Activated naive CD4-positive, alpha-beta T cell treated with anti-CD3 and anti-CD28 coated beads, Interleukin-2, amount 10 ng/mL, durations not matched to agents 7 days and 5 days (primary cell): ENCODE data around the gene TSPEAR.
A peak's percentile ranks its signal among the peaks of the same experiment; 100 is the strongest.

Experiments
- CTCF ChIA-PET: fragments of 350-600 bp; sonication (Branson Sonifier 250); formaldehyde crosslinking; loops from one replicate; lab custom pipeline; 2021; ENCODE audit warnings: antibody characterized with exemption; lab: Charles Lee
- DNase-seq: peaks from one replicate; pipeline ENCODE4 v3.0.0-alpha.2; 2020
- H3K27ac Mint-ChIP-seq: one replicate; pipeline ENCODE4 v1.8.0; 2021; ENCODE audit warnings: mild to moderate bottlenecking, moderate library complexity, mixed read lengths
- H3K27me3 Mint-ChIP-seq: one replicate; pipeline ENCODE4 v1.8.0; 2021; ENCODE audit warnings: mild to moderate bottlenecking, mixed read lengths
- H3K36me3 Mint-ChIP-seq: one replicate; pipeline ENCODE4 v1.8.0; 2021; ENCODE audit warnings: mixed read lengths
- H3K4me1 Mint-ChIP-seq: one replicate; pipeline ENCODE4 v1.8.0; 2021; ENCODE audit warnings: mixed read lengths
- H3K4me3 Mint-ChIP-seq: one replicate; pipeline ENCODE4 v1.8.0; 2021; ENCODE audit warnings: mild to moderate bottlenecking, moderate library complexity, mixed read lengths
- H3K9me3 Mint-ChIP-seq: one replicate; pipeline ENCODE4 v1.8.0; 2021; ENCODE audit warnings: mixed read lengths

The TSPEAR gene

DNA sequence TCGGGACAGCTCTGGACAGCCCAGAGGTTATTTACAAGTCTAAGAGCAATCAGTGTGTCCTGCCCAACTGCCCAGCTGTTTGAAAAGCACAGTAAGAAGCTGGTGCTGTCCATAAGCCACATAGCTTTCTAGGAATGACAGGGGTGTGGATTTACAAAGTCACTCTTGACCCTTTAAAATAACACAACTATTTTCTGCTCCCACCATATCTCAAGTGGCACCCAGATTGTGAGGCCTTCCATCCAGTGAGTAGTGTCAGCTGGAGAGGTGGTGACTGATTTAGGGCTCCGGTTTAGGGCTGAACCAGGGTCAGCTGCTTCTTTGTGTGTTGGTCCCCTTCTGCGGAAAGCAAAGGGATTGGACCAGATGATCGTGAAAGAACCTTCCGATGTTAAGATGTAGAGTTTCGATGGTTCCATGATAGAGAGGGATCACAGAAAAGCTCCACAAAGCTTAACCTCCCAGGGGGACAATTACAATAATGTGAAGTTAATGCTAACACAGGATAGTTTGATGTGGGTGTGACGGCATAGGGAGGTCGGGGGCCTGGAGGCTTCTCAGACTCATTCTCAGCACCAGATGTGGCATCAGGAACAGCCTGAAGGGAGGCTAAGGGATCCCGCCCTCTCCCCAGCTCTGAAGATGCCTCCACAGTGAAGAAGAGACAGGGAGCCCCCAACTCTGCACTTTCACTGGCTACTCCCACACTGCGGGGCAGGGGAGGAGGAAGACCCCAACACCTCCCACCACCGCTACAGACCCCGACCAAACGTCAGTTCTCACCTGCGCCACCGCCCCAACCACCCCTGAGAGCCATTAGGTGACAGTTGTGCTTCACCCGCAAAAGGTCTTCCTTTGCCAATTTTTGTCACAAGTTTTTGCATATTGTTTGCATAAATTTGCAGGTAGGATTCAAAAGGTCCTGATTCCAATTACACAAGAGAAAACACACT lies 215.5 kb downstream of the TSPEAR start:
- H3K27ac Mint-ChIP-seq, result no peak overlapping the region

DNA sequence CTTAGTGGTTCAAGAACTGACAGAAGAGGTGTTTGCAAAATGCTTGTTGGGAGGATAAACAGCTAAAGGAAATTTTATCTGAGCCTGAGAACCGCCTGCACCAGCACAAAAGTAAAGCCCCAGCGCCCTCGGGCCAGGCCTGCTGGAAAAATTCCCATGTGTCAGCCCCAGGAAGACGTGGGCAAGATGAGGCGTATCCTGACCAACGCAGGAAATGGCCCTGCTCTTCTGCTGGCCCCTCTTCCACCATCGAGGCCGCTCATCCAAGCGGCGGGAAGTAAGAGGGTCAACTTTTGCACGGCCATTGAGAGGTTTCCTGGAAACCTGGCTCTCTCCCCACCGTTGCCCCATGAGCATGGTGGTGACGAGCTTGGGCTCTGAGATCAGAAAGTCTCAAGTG lies 216.4 kb downstream of the TSPEAR start:
- Mint-ChIP-seq H3K9me3 (peaks cover 20% of the 10 kb centered on the region), H3K27ac (no peak overlapping the region), H3K36me3 (peaks cover 14% of the 10 kb centered on the region), H3K27me3 (peaks cover 61% of the 10 kb centered on the region), H3K4me3 (no peak overlapping the region), H3K4me1 (peaks cover 12% of the 10 kb centered on the region)
- CTCF ChIA-PET, result interaction anchor here (0.5 to 1.1 kb wide), 2 partner anchors 15 to 1931 kb away, joined by 3 to 4 read pairs; no protein-coding TSS in a partner anchor
- DNase-seq, result no peak

More for the DNA sequence above, 215.5 kb downstream of the TSPEAR start:
- Mint-ChIP-seq H3K36me3 (peaks cover 14% of the 10 kb centered on the region), H3K27me3 (peaks cover 56% of the 10 kb centered on the region), H3K4me1 (peaks cover 12% of the 10 kb centered on the region), H3K4me3 (no peak overlapping the region), H3K9me3 (peaks cover 20% of the 10 kb centered on the region)
- CTCF ChIA-PET, result interaction anchor here (1.1 to 1.3 kb wide), 3 partner anchors 14 to 298 kb away, joined by 4 read pairs; no protein-coding TSS in a partner anchor
- DNase-seq, result no peak

DNA sequence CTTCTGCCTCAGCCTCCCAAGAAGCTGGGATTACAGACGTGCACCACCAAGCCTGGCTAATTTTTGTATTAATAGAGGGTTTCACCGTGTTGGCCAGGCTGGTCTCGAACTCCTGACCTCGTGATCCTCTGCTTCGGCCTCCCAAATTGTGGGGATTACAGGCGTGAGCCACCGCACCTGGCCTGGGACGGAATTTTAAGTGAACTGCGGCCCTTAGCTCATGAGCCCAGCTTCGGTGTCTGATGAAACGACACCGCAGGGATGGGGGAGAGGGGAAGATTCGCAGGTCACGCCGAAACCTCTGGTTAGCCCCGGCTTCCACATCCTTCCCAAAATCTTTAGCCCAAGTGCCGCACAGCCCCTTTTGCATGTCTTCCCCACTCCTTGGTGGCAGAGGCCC lies 217.0 kb downstream of the TSPEAR start:
- no peak for DNase-seq

DNA sequence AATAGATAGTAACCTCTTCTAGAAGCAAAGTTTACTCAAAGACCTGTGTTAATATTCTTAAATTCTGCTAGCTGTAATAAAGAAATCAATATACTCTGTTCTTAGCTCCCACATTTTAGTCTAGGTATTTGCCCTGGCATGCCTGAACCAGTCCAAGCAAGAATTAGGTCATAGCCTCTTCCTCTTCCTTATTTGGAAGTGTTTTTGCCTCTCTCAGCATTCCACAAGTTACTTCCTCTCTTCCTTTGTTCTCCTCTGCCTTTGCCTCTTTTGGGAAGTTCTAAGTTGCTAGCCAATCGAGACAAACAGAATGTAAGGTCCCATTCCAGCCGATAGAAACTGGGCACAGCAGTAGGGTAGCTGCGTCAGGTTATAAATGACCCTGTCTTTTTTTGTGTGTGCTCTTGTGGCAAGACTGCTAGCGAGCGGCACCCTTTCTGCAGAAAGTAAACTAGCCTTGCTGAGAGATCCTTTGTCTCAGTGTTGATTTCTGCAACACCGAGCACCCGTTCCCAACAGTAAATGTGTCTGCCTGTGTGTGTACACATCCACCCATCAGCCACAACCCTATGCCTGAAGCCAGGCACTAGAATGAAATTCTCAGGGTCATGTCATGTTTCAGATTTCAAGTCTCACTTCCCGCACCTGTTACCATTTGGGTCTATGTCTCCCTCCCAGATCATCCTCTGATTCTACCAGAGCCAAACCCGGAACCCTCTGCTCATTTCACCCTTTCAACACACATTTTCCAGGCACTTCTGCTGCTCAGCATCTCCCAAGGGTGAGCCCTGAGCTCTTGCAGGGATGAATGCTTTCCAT lies 218.6 kb downstream of the TSPEAR start:
- CTCF ChIA-PET, result no interaction called here
- peaks cover 63% of the 10 kb centered on the region for H3K27me3 Mint-ChIP-seq
- peaks cover 21% of the 10 kb centered on the region for H3K9me3 Mint-ChIP-seq
- H3K27ac Mint-ChIP-seq, result no peak overlapping the region
- no peak overlapping the region for H3K4me3 Mint-ChIP-seq
- H3K4me1 Mint-ChIP-seq, result peaks cover 12% of the 10 kb centered on the region
- peaks cover 14% of the 10 kb centered on the region for H3K36me3 Mint-ChIP-seq
- no peak for DNase-seq

More for the DNA sequence above, 217.0 kb downstream of the TSPEAR start:
- H3K36me3 Mint-ChIP-seq, result peaks cover 14% of the 10 kb centered on the region
- H3K4me1 Mint-ChIP-seq, result peaks cover 12% of the 10 kb centered on the region
- CTCF ChIA-PET, result interaction anchor here (0.5 to 0.6 kb wide), 2 partner anchors 9 to 1931 kb away, joined by 3 read pairs; no protein-coding TSS in a partner anchor
- H3K4me3 Mint-ChIP-seq, result no peak overlapping the region
- H3K27ac Mint-ChIP-seq, result no peak overlapping the region
- H3K27me3 Mint-ChIP-seq, result peaks cover 61% of the 10 kb centered on the region
- H3K9me3 Mint-ChIP-seq, result peaks cover 20% of the 10 kb centered on the region

DNA sequence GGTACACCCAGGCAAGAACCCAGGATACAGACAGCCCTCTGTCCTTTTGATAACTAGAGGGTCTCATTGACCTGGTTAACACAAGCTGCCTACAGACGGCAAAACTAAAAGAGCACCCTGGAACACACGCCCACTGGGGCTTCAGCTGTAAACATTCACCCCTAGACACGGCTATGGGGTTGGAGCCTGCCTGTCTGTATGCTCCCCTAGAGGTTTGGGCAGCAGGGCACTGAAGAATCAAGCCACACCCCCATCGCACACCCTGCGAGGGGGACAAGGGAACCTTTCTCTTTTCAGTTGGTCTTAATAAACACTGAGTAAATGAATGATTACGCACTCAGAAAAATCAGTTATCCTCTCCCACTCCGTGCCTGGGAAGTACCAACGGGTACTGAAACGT lies 220.6 kb downstream of the TSPEAR start:
- peaks cover 49% of the 10 kb centered on the region for H3K27me3 Mint-ChIP-seq
- H3K4me3 Mint-ChIP-seq, result no peak overlapping the region
- CTCF ChIA-PET, result interaction anchor here (1.6 kb wide), 1 partner anchor 11 kb away, joined by 4 read pairs; no protein-coding TSS in a partner anchor
- no peak for DNase-seq
- H3K36me3 Mint-ChIP-seq, result peaks cover 14% of the 10 kb centered on the region
- peaks cover 23% of the 10 kb centered on the region for H3K9me3 Mint-ChIP-seq
- H3K27ac Mint-ChIP-seq, result no peak overlapping the region
- peaks cover 11% of the 10 kb centered on the region for H3K4me1 Mint-ChIP-seq

DNA sequence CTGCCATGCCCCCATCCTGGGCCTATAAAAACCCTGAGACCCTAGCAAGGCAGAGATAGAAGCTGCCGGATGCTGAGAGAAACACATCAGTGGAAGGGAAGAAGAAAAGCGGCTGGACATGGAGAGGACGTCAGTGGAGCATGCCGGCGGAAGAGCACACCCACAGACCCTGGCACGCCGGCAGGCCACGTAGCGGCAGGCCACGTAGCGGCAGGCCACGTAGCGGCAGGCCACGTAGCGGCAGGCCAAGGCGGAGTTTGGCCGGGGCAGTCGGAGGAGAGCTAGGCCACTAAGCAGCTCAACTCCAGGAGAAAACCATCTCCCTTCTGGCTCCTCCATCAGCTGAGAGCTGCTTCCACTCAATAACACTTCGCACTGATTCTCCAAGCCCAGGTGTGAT lies 221.0 kb downstream of the TSPEAR start:
- Mint-ChIP-seq H3K27me3 (peaks cover 49% of the 10 kb centered on the region), H3K27ac (no peak overlapping the region)
- CTCF ChIA-PET, result interaction anchor here (1.2 to 1.6 kb wide), 3 partner anchors 12 to 406 kb away, joined by 3 to 4 read pairs (median 4); no protein-coding TSS in a partner anchor

DNA sequence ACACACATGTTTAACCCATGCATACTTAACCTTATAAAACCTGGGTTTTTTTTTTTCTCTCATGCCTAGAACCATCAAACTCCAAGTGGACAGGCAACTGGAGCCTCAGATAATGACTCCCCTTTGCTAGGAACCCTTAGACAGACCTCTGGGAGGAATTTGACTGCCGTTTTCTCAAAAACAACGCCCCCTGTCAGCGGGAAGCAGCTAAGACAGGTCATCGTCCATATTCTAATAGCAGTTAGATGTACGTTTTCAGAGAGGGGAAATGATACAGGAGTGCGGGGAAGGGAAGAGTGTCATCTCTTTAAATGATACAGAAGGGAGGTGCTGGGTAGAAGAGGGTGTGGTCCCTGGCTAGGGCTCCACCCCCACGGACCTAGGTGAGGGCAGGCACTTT lies 221.4 kb downstream of the TSPEAR start:
- H3K27ac Mint-ChIP-seq, result no peak overlapping the region
- H3K27me3 Mint-ChIP-seq, result peaks cover 49% of the 10 kb centered on the region
- H3K4me1 Mint-ChIP-seq, result peaks cover 11% of the 10 kb centered on the region
- H3K9me3 Mint-ChIP-seq, result peaks cover 23% of the 10 kb centered on the region
- CTCF ChIA-PET, result interaction anchor here (0.7 to 1.6 kb wide), 4 partner anchors 12 to 761 kb away, joined by 3 to 4 read pairs (median 4); no protein-coding TSS in a partner anchor
- no peak overlapping the region for H3K4me3 Mint-ChIP-seq
- no peak for DNase-seq
- H3K36me3 Mint-ChIP-seq, result peaks cover 14% of the 10 kb centered on the region

More for the DNA sequence above, 221.0 kb downstream of the TSPEAR start:
- peaks cover 11% of the 10 kb centered on the region for H3K4me1 Mint-ChIP-seq
- peaks cover 23% of the 10 kb centered on the region for H3K9me3 Mint-ChIP-seq
- peaks cover 14% of the 10 kb centered on the region for H3K36me3 Mint-ChIP-seq
- no peak overlapping the region for H3K4me3 Mint-ChIP-seq
- no peak for DNase-seq

DNA sequence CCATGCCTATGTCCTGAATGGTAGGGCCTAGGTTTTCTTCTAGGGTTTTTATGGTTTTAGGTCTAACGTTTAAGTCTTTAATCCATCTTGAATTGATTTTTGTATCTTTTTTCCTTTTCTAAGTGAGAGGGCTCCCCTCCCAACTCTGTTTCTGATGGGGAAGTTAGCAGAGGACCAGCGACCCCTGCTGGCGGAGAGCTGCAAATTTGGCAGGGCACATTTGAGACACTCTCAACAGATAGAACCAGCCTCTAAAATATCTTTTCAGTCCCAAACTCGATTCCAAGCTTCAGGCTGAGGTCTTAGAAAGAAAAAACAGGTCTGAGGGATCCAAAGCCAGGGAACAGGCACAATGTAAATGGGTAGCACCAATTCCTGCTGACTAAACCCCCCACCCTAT lies 223.5 kb downstream of the TSPEAR start:
- DNase-seq, result peak; percentile 75
- Mint-ChIP-seq H3K27me3 (peaks cover 59% of the 10 kb centered on the region), H3K9me3 (peaks cover 15% of the 10 kb centered on the region), H3K4me1 (peaks cover 11% of the 10 kb centered on the region), H3K36me3 (peaks cover 10% of the 10 kb centered on the region), H3K4me3 (no peak overlapping the region), H3K27ac (no peak overlapping the region)
- CTCF ChIA-PET, result interaction anchor here (0.7 to 1.6 kb wide), 3 partner anchors 9 to 305 kb away, joined by 3 read pairs; no protein-coding TSS in a partner anchor

DNA sequence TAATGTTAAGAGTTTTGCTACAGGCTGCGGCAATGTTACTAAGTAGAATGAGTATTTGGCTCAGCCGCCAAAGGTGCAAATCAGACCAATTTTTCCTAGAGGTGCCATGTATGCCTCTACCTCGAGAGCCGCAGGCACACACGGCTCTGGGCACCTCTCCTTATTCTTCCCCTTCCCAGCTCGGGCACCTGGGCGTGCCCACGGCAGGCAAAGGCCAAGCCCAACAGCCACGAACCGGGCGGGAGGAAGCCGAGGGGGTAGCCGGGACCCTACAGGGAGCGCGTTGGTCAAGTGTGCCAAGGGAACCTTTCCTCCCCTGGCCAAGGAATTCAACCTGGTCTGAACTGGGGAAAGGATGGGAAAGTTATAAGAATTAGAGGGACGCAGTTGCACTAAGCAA lies 225.1 kb downstream of the TSPEAR start:
- Mint-ChIP-seq H3K36me3 (no peaks in the 10 kb centered on the region), H3K27ac (no peak overlapping the region), H3K9me3 (peaks cover 3% of the 10 kb centered on the region), H3K4me3 (no peak overlapping the region), H3K4me1 (peaks cover 3% of the 10 kb centered on the region), H3K27me3 (peaks cover 55% of the 10 kb centered on the region)
- no peak for DNase-seq
- CTCF ChIA-PET, result no interaction called here

DNA sequence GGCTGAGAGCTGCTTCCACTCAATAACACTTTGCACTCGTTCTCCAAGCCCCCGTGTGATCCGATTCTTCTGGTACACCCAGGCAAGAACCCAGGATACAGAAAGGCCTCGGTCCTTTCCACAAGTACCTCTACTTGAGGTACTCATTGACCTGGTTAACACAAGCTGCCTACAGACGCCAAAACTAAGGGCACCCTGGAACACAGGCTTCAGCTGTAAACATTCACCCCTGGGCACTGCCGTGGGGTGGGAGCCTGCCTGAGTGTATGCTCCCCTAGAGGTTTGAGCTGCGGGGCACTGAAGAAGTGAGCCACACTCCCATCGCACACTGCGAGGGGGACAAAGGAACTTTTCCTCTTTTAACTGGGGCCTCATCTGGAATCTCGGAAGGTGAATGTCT lies 225.6 kb downstream of the TSPEAR start:
- H3K4me3 Mint-ChIP-seq, result no peak overlapping the region
- no peak overlapping the region for H3K27ac Mint-ChIP-seq
- no peaks in the 10 kb centered on the region for H3K36me3 Mint-ChIP-seq
- H3K9me3 Mint-ChIP-seq, result peaks cover 3% of the 10 kb centered on the region
- DNase-seq, result no peak
- CTCF ChIA-PET, result interaction anchor here (0.7 kb wide), 1 partner anchor 9 kb away, joined by 3 read pairs; no protein-coding TSS in a partner anchor
- H3K27me3 Mint-ChIP-seq, result peaks cover 55% of the 10 kb centered on the region
- peaks cover 3% of the 10 kb centered on the region for H3K4me1 Mint-ChIP-seq

DNA sequence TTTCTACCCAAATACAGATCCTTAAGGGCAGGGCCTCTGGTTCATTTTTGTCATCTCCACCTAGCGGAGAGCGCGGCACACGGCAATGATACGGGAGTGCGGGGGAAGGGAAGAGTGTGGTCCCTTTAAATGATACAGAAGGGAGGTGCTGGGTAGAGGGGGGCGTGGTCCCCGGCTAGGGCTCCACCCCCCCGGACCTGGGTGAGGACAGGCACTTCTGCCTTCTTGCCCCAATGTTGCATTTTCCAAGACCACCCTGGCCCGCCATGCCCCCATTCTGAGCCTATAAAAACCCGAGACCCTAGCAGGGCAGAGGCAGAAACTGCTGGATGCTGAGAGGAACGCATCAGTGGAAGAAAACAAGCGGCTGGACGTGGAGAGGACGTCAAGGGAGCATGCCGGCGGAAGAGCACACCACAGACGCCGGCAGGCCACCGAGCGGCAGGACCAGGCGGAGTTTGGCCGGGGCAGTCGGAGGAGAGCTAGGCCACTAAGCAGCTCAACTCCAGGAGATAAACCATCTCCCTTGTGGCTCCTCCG lies 226.0 kb downstream of the TSPEAR start:
- peaks cover 3% of the 10 kb centered on the region for H3K4me1 Mint-ChIP-seq
- H3K36me3 Mint-ChIP-seq, result no peaks in the 10 kb centered on the region
- H3K4me3 Mint-ChIP-seq, result no peak overlapping the region
- CTCF ChIA-PET, result interaction anchor here (0.7 kb wide), 1 partner anchor 9 kb away, joined by 3 read pairs; no protein-coding TSS in a partner anchor
- peaks cover 51% of the 10 kb centered on the region for H3K27me3 Mint-ChIP-seq
- peaks cover 3% of the 10 kb centered on the region for H3K9me3 Mint-ChIP-seq
- no peak overlapping the region for H3K27ac Mint-ChIP-seq
- DNase-seq, result no peak

DNA sequence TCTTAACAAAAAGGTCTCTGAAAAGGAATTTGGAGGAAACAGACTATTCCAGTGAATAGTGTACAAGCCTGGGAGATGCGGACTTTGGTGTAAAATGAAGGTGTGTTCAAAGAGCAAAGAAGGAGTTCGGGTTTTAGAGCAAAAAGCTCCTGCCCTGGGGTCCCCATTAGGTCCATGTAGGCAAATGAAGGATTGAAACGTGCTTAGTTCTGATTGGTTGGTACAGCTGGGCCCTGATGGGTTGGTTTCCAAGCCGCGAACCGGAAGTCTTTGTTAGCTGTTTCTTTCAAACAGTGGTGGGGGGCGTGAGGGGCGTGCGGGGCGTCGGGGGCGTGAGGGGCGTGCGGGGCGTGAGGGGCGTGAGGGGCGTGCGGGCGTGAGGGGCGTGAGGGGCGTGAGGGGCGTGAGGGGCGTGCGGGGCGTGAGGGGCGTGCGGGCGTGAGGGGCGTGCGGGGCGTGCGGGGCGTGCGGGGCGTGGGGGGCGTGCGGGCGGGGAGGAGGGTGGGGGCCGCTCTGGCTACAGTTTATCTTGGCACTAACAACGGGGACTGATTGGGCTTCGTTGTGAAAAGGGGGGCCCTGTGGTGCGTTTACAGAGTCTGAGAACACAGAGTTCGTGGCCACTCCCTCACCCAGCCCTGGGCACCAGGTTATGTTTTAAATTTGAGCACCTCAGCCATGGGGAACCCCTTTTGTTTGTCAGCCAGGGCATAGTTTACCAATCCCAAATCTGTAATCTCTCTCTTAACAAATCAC lies 226.7 kb downstream of the TSPEAR start:
- H3K36me3 Mint-ChIP-seq, result no peaks in the 10 kb centered on the region
- no peak overlapping the region for H3K27ac Mint-ChIP-seq
- CTCF ChIA-PET, result no interaction called here
- DNase-seq, result no peak
- peaks cover 46% of the 10 kb centered on the region for H3K27me3 Mint-ChIP-seq
- H3K9me3 Mint-ChIP-seq, result peaks cover 3% of the 10 kb centered on the region
- peaks cover 3% of the 10 kb centered on the region for H3K4me1 Mint-ChIP-seq
- no peak overlapping the region for H3K4me3 Mint-ChIP-seq
